Mesothelial cell of epicardium (in vitro differentiated cells): ENCODE measurements around the gene ZGRF1. TPM values are rescaled to one million over a fixed set of nuclear protein-coding genes. Genes with fewer than 3 reads are reported as not detected.
"Not testable (repeated sequence)": the region's sequence is repeated elsewhere in the genome, so short reads cannot be mapped to it uniquely, and the experiment has no call there.

Source experiments
- DNase-seq, 2 experiments: peaks; one replicate each; pipeline ENCODE4 v3.0.0; 2021; ENCODE audit warnings: low spot score in 2 of 2; ENCODE audit not compliant: unreplicated experiment in 2 of 2
- H3K27ac Mint-ChIP-seq: 2 replicates; pipeline ENCODE4 v1.8.0; 2021; ENCODE audit warnings: mixed read lengths
- H3K27me3 Mint-ChIP-seq: 2 replicates; pipeline ENCODE4 v1.8.0; 2021; ENCODE audit warnings: low read depth, mixed read lengths
- H3K36me3 Mint-ChIP-seq: 2 replicates; pipeline ENCODE4 v1.8.0; 2021; ENCODE audit warnings: mixed read lengths
- H3K4me1 Mint-ChIP-seq: 2 replicates; pipeline ENCODE4 v1.8.0; 2021; ENCODE audit warnings: mixed read lengths
- H3K4me3 Mint-ChIP-seq: 2 replicates; pipeline ENCODE4 v1.8.0; 2021; ENCODE audit warnings: mild to moderate bottlenecking, moderate library complexity, mixed read lengths
- H3K9me3 Mint-ChIP-seq: 2 replicates; pipeline ENCODE4 v1.8.0; 2021; ENCODE audit warnings: mixed read lengths
- CTCF ChIP-seq: fragments of 200-600 bp; sonication (generic); IDR thresholded peaks from one replicate; pipeline ENCODE4 v1.5.0; 2021; ENCODE audit warnings: antibody characterized with exemption; ENCODE audit not compliant: unreplicated experiment
- total RNA-seq: library from RNA; stranded (reverse); gene quantifications from 3 replicates; pipeline ENCODE4 v1.2.1, GENCODE V29; 2021

Gene ZGRF1
- total RNA-seq, 1 donor from 2014 or later, result 17.9 TPM

GRCh38 chr4:112637552-112637866 is 800 bp upstream of the ZGRF1 start:
- H3K36me3 Mint-ChIP-seq, result peaks cover 2% of the 10 kb centered on the region
- TF ChIP-seq CTCF, result peak; percentile 7
- no peak overlapping the region for H3K4me3 Mint-ChIP-seq

GRCh38 chr4:112633477-112634235 is 3.1 kb downstream of the ZGRF1 start:
- no peaks in the 10 kb centered on the region for H3K27me3 Mint-ChIP-seq
- H3K9me3 Mint-ChIP-seq, result no peaks in the 10 kb centered on the region
- H3K27ac Mint-ChIP-seq, result no peak overlapping the region
- H3K4me3 Mint-ChIP-seq, result no peak overlapping the region
- peaks cover 2% of the 10 kb centered on the region for H3K4me1 Mint-ChIP-seq
- no peaks in the 10 kb centered on the region for H3K36me3 Mint-ChIP-seq
- DNase-seq, result no peak
- no peak for TF ChIP-seq CTCF

More at GRCh38 chr4:112637552-112637866, 800 bp upstream of the ZGRF1 start:
- Mint-ChIP-seq H3K4me1 (peaks cover 2% of the 10 kb centered on the region), H3K9me3 (no peaks in the 10 kb centered on the region), H3K27me3 (no peaks in the 10 kb centered on the region), H3K27ac (no peak overlapping the region)
- no peak for DNase-seq

- Mint-ChIP-seq H3K27me3 (no peaks in the 10 kb centered on the region), H3K9me3 (peaks cover 7% of the 10 kb centered on the region), H3K4me1 (no peaks in the 10 kb centered on the region), H3K4me3 (no peak overlapping the region), H3K36me3 (peaks cover 16% of the 10 kb centered on the region), H3K27ac (no peak overlapping the region)
- no peak for DNase-seq
- no peak for TF ChIP-seq CTCF
These were observed 10.5 kb downstream of the ZGRF1 start for GRCh38 chr4:112626228-112626627.

GRCh38 chr4:112616984-112617383 is 19.7 kb downstream of the ZGRF1 start:
- no peaks in the 10 kb centered on the region for H3K27me3 Mint-ChIP-seq
- H3K27ac Mint-ChIP-seq, result no peak overlapping the region
- no peak overlapping the region for H3K4me3 Mint-ChIP-seq
- no peaks in the 10 kb centered on the region for H3K4me1 Mint-ChIP-seq
- no peaks in the 10 kb centered on the region for H3K9me3 Mint-ChIP-seq
- TF ChIP-seq CTCF, result no peak
- H3K36me3 Mint-ChIP-seq, result peaks cover 19% of the 10 kb centered on the region
- no peak for DNase-seq

GRCh38 chr4:112612814-112613213 is 23.9 kb downstream of the ZGRF1 start:
- H3K4me3 Mint-ChIP-seq, H3K9me3 Mint-ChIP-seq, H3K36me3 Mint-ChIP-seq, H3K27ac Mint-ChIP-seq, DNase-seq, H3K4me1 Mint-ChIP-seq, H3K27me3 Mint-ChIP-seq: not testable (repeated sequence)

GRCh38 chr4:112604589-112604988 is 32.1 kb downstream of the ZGRF1 start:
- peak; percentile 43 for TF ChIP-seq CTCF
- peaks cover 6% of the 10 kb centered on the region for H3K36me3 Mint-ChIP-seq
- H3K27ac Mint-ChIP-seq, result no peak overlapping the region
- no peaks in the 10 kb centered on the region for H3K27me3 Mint-ChIP-seq
- no peaks in the 10 kb centered on the region for H3K9me3 Mint-ChIP-seq
- no peaks in the 10 kb centered on the region for H3K4me1 Mint-ChIP-seq
- no peak overlapping the region for H3K4me3 Mint-ChIP-seq
- no peak for DNase-seq
